ENCODE data around the gene CFAP46. TPM values are rescaled to one million over a fixed set of nuclear protein-coding genes. Genes with fewer than 3 reads are reported as not detected.

The CFAP46 gene
- under 1 TPM in 1 of 2 donors, not detected in 1; 0.45 TPM for total RNA-seq

DNA sequence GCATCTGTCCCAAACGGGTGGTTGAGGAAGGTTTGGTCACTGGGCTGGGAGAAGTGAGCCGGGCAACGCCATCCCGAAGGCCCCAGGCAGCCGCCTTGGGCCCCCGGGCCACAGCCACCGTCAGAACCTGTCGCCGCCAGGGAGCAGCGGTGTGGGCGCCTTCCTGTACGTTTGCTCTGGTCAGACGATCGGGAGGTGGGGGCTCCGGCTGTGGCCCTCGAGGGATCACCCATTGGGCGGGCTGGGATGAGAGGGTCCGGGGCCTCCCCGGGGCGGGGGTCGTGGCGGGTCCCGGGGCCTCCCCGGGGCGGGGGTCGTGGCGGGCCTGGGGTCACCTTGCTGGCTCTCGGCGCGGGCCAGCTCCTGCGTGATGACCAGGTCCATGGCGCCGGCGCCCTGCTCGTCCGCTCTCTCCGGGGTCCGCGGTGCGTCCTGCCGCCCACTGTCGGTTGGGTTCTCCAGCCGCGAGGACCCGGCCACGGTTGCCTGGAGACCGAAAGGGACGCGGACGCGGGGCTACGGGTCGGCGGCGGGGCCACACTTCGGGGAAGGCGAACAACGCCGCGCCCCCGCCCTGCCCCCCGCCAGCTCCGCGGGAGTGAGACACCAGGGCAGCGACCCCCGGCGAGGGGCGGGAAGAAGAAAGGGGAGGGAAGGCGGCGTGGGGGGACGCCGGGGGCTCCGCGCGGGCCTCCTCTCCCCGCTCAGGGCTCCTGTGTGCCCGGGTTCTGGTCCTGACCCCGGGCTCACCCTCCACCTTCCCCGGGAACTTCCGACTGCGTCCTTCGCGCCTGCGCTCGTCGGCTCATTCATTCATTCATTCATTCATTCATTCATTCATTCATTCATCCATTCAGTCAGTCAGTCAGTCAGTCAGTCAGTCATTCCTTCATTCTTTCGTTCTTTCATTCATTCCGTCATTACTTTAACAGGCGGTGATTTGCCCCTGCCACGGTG is at the start of gene CFAP46:
Gene CFAP46, minus strand, starts transcription at position 470 of the 957 bp plus-strand sequence. Its CDS starts 86 bp downstream, at position 384.
- ATAC-seq (peak in 1 of 2 donors; percentile 44), DNase-seq (ENCODE audit: low spot score in 2 of 2) (peak; percentile 41 to 48)
- no peak within 1 kb of the TSS for H3K27ac Mint-ChIP-seq
- H3K36me3 Mint-ChIP-seq = no peaks in the 10 kb centered on the region
- H3K9me3 Mint-ChIP-seq = no peaks in the 10 kb centered on the region

DNA sequence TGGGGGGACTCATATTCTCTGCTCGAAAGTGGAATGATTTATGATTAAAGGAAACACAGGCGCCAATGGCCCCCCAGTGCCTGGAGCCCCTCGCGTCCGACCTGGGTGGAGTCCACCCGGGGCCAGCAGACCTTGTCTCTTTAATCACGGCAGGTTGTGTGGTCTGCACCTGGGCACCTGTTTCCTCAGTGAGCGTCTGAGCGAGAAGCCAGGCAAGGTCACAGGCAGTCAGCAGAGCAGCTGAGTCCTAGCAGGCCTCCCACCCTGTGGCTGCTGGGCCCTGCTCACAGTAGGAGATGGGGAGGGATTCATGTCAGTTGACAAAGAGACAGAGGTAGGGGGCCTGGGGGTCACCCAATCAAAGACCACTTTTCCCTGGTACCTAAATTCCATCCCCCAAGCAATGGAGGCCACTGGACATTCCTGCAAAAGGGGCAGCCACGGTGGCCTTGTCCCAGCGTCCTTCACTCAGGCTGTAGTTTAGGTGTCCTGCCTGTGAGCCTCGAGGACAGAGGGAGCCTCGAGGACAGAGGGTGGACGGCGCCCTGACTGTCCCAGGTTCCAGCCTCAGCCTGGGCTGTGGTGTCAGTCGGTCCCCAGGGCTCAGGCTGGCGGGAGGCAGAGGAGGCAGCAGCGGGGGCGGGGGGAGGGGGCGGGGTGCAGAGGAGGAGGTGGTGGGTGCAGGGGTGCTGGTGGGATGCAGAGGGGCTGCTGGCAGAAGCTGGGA is 49.5 kb upstream of the CFAP46 start:
- H3K9me3 Mint-ChIP-seq = no peaks in the 10 kb centered on the region
- no peak for ATAC-seq
- H3K27ac Mint-ChIP-seq = no peak overlapping the region
- no peaks in the 10 kb centered on the region for H3K36me3 Mint-ChIP-seq
- no peak for DNase-seq (ENCODE audit: low spot score in 2 of 2)

DNA sequence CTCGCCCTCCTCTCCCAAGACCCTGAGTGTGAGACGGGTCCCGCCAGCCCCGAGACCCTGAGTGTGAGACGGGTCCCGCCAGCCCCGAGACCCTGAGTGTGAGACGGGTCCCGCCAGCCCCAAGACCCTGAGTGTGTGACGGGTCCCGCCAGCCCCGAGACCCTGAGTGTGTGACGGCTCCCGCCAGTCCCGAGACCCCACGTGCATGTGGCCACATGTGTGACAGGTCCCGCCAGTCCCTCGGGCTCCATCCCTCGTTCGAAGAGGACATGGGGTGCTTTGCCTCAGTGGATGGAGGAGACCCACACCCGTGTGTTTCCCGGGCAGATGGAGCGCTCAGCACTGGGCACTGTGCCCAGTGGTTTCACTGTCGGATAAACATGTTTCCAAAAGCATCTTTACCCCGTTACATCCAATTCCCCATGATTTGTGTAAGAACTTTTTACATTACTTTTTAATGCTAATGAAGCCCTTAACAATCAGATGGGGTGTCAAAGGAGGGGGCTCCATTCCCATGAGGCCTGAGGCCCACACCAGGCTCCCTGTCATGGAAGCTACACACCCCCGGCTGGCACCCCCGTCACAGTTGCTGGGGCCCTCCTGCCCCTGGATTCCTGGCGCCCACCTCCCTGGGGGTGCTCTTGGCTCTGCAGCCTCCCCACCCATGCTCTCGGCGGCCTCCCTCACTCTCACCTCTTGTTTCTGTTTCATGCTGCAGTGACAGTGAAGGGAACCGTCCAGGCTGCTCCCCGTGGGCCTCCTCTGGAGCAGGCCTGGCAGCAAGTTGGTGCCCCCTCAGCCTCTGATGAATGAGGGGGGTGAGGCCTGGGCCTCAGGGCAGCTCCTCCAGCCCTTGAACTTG is 48.5 kb upstream of the CFAP46 start:
- no peak overlapping the region for H3K27ac Mint-ChIP-seq
- H3K36me3 Mint-ChIP-seq = no peaks in the 10 kb centered on the region
- no peak for DNase-seq (ENCODE audit: low spot score in 2 of 2)
- no peaks in the 10 kb centered on the region for H3K9me3 Mint-ChIP-seq
- ATAC-seq = no peak

DNA sequence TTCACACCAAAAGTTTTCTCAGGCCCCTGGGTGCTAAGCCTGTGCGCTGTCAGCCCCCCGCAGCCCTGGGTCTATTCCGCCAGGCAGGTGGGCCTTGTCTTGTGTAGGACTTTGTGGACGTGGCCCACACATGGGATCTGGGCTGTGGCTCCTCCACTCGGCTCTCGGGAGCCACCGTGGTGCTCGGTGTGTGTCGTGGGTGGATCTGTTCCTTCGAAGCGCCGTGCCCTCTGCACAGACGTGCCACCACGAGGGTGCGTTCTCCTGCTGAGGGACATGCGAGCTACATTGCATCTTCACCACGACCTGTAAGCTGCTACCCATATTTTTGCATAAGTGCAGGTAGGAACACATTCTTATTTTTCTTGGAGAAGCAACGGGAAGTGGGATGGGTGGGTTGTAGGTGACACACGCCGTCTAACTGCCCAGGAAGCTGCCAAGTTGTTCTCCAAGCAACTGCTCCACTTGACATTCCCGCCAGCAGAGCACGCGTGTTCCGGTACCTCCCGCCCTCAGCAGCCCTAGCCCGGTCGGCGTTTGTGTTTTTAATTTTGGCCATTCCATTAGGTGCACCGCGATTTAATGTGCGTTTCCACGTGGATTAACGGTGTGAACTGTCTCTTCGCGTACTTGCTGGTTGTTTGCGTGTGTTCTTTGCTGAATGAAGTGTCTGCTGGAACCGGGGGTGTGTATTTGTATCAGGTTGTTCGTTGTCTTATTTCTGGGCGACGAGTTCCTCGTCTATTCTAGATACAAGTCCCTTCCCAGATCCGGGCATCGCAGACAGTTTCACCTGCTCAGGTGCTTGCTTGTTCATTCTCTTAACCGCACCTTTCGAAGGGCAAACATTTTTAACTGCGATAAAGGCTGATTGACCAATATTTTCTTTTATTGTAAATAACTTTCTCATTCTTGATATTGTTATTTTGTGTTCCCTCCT is 47.4 kb upstream of the CFAP46 start:
- Mint-ChIP-seq H3K9me3 (no peaks in the 10 kb centered on the region), H3K27ac (no peak overlapping the region), H3K36me3 (no peaks in the 10 kb centered on the region)
- ATAC-seq (no peak), DNase-seq (ENCODE audit: low spot score in 2 of 2) (no peak)

DNA sequence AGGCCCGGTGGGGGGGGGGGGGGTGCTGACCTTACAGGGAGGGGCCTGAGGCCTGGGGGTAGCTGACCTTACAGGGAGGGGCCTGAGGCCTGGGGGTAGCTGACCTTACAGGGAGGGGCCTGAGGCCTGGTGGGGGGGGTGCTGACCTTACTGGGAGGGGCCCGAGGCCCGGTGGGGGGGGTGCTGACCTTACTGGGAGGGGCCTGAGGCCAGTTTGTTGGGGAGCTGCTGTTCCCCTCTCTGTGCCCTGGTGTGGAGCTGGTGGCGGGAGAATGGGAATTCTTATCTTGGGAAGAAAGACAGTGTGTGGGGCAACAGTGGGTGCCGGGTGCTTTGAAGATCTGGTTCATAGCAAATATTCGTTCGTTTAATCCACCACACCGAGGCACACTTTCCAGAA is 46.6 kb upstream of the CFAP46 start:
- H3K9me3 Mint-ChIP-seq = no peaks in the 10 kb centered on the region
- ATAC-seq = no peak
- no peak overlapping the region for H3K27ac Mint-ChIP-seq

DNA sequence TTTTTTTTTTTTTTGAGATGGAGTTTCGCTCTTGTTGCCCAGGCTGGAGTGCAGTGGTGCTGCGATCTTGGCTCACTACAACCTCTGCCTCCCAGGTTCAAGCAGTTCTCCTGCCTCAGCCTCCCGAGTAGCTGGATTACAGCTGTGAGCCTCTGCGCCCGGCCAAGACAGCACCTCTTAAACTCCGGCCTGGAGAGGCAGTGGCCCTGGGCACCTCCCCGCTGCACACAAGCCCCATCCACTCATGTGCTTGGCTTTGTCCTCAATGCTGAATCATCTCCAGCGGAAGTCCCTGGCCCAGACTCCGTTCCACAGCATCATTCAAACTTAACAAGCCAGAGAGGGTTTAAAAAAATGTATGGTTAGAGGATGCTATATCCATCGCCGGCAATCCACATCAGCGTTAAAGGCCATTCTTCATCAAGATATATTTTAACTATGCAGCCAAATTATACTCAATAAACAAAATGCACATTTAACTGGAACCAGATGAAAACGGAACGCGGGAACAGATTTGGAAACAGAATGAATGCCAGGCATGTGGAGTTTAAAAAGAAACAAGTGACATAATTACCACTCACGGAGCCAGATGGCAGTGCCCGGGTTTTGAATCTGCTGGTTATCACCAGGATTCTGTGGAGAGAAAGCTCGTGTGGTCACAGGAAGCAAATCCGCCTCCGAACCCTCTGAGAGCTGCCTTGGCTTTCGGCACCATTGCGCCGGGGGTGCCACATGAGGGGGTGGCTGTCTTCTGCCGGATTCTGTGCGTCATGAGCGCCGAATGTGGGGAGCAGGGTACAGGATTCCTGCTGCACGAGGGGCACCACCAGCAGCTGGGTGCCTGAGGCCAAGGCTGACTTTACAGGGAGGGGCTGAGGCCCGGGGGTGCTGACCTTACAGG is 45.6 kb upstream of the CFAP46 start:
- Mint-ChIP-seq H3K36me3 (no peaks in the 10 kb centered on the region), H3K9me3 (no peaks in the 10 kb centered on the region), H3K27ac (peak overlapping the region in 1 of 2 donors; percentile 29)
- no peak for DNase-seq (ENCODE audit: low spot score in 2 of 2)
- ATAC-seq = peak in 1 of 2 donors; percentile 31

More for the DNA sequence above, 46.6 kb upstream of the CFAP46 start:
- no peaks in the 10 kb centered on the region for H3K36me3 Mint-ChIP-seq
- no peak for DNase-seq (ENCODE audit: low spot score in 2 of 2)

DNA sequence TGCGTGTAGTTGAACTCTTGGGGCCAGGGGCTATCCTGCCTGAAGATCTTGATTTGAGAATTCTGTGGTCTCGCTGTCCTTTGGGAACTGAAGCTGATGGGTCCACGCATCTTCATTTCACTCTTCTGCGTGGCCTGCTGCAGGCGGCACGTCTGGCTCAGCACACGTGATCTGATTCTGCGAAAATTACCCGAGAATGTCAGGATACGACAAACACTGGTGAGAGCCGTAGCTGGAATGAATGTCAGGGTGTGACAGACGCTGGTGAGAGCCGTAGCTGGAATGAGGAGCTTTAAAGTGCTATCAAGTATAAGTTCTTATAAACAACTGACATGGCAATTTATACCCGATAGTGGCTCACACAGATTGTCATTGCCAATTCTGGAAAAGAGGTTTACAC is 44.6 kb upstream of the CFAP46 start:
- Mint-ChIP-seq H3K27ac (no peak overlapping the region), H3K36me3 (no peaks in the 10 kb centered on the region), H3K9me3 (no peaks in the 10 kb centered on the region)
- DNase-seq (ENCODE audit: low spot score in 2 of 2) = no peak
- ATAC-seq = no peak

DNA sequence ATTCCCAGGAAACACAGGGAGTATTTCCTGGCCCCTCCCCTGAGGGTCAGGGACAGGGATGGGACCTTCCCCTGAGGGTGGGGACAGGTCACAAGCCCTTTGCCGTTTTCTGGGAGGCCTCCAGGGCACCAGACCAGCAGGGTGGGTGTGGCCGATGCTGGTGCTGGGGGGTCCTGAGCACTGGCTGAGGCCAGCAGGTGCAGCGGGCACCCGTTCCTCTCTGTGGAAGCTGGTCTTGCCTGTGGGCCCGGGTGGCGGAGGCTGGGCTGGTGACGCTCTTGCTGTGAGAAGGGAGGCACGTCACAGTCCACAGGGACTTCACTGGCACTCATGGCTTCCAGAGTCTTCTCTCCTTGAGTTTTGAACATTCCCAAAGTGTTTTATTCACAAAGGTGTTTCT is 44.2 kb upstream of the CFAP46 start:
- no peak for DNase-seq (ENCODE audit: low spot score in 2 of 2)
- Mint-ChIP-seq H3K9me3 (no peaks in the 10 kb centered on the region), H3K27ac (no peak overlapping the region), H3K36me3 (no peaks in the 10 kb centered on the region)
- ATAC-seq = no peak

DNA sequence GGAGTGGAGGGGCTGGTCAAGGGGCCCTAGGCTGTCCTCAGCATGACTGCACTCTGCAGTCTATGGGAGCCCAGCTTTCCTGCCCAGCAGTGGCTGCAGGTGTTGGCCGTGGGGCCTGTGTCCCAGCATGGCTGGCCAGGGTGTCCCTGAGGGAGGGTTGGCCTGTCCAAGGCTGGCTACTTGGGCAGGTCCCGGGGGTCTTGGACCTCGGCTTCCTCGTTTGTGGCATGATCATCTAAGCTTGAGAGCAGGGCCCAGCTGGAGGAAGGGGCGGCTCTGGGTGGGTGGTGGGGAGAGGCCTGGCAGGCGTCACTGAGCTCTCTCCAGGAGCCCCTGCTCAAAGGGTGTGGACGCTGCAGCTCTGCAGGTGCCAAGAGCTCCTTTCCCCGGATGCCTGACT is 43.7 kb upstream of the CFAP46 start:
- ATAC-seq = no peak
- no peak overlapping the region for H3K27ac Mint-ChIP-seq
- H3K36me3 Mint-ChIP-seq = no peaks in the 10 kb centered on the region
- no peak for DNase-seq (ENCODE audit: low spot score in 2 of 2)
- H3K9me3 Mint-ChIP-seq = no peaks in the 10 kb centered on the region

DNA sequence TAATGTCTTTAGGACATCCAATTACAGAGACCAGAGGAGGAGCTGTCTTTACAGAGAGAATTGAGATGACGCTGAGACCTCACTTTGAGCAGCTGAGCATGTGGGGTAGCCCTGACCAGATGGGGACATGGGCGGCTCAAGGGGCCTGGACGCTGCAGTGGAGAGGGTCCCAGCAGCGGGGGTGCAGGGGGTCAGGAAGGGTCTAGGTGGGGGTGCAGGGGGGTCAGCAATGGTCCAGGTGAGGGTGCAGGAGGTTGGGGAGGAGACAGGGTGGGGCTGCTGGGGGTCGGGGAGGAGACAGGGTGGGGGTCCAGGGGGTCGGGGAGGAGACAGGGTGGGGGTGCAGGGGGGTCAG is 43.2 kb upstream of the CFAP46 start:
- Mint-ChIP-seq H3K27ac (peak overlapping the region in 1 of 2 donors; percentile 14), H3K9me3 (no peaks in the 10 kb centered on the region), H3K36me3 (no peaks in the 10 kb centered on the region)
- ATAC-seq = no peak
- no peak for DNase-seq (ENCODE audit: low spot score in 2 of 2)

DNA sequence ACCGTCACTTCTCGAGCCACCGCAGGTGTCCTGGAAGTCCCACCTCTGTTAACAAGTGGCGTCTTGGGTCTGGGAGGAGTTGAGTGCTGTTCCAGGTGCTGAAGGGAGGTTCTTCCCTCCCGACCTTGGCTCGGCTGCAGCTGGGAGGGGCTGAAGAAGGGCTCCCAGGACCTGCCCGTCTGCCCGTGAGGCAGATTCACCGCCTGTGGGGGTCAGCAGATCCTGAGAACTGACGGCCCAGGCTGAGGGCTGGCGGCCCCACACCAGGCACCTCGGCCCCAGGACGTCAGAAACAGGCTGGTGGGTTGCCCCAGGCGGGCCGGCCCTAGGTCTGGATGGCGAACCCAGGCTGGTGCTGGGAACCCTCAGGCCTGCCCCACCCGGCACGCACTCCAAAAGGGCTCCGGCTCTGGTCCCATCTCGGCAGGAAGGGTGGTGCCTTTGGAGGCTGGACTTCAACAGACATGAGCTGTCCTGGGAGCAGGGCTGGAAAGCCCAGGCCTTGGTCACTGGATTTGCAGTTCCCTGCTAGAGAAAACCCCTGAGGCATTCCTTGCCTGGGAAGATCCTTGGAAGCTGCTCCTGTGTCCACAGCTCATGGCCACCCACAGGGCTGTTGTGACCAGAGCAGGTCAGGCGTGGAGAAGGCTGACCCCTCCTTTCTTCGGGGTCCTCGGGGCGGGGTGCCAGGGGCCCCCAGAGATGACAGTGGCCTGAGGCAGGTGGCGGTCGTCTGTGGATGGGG is 42.6 kb upstream of the CFAP46 start:
- ATAC-seq = no peak
- Mint-ChIP-seq H3K36me3 (no peaks in the 10 kb centered on the region), H3K27ac (peak overlapping the region in 1 of 2 donors; percentile 14), H3K9me3 (no peaks in the 10 kb centered on the region)
- DNase-seq (ENCODE audit: low spot score in 2 of 2) = no peak

DNA sequence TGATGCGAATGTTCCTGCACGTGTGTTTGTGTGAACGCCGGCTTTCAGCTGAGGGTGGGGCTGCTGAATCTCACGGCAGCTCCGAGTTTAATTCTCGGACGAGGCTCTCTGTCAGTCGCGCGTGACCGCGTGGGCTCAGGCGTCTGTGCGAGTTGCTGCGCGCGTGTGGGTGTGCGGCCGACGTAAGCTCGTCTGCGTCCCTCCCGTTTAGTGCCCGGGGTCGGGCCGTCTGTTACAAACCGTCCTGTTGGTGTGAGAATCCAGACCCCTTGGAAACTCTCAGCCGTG is 41.6 kb upstream of the CFAP46 start:
- DNase-seq (ENCODE audit: low spot score in 2 of 2) (no peak), ATAC-seq (no peak)
- no peaks in the 10 kb centered on the region for H3K9me3 Mint-ChIP-seq
- no peaks in the 10 kb centered on the region for H3K36me3 Mint-ChIP-seq
- H3K27ac Mint-ChIP-seq = no peak overlapping the region

DNA sequence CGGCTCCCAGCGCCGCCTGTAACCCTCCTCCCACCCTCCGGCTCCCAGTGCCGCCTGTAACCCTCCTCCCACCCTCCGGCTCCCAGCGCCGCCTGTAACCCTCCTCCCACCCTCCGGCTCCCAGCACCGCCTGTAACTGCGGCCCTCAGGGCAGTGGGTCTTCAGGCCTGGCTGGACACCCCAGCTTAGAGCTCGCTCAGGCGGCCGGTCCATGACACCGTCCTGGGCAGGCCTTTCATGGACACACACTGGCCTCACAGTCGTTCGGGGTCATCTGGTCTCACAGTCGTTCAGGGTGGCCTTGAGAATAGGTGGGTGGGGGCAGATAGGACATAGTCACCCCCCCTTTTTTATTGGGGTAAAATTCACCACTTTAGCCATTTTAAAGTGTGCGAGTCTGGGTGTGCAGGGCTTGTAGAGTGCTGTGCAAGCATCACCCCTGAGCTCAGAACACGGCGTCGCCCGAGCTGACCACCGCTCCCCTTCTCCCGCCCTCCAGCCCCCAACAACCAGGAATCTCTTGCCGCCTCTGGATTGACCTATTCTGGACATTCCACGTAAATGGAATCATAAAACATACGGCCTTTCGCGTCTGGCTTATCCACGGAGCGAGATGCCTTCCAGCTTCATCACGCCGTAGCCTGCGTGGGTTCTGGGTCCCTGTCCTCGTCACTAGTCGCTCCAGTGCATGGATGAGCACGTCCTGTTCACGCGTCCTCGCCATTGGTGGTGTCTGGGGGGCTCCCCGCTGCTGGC is 41.1 kb upstream of the CFAP46 start:
- Mint-ChIP-seq H3K36me3 (no peaks in the 10 kb centered on the region), H3K9me3 (no peaks in the 10 kb centered on the region), H3K27ac (no peak overlapping the region)
- ATAC-seq = no peak
- no peak for DNase-seq (ENCODE audit: low spot score in 2 of 2)
